SK-N-SH treated with all-trans-retinoic acid at 6 μM for 48 hours (cell line): ENCODE results near the gene BTG1.

Source experiments
- ISL1 ChIP-seq: fragments of 250-450 bp; sonication (Bioruptor Pico); IDR thresholded peaks from 2 replicates; pipeline ENCODE4 v2.1.2; 2022; ENCODE audit warnings: mild to moderate bottlenecking, moderate library complexity
- OSR1 ChIP-seq: fragments of 250-450 bp; sonication (Bioruptor Pico); IDR thresholded peaks from 2 replicates; pipeline ENCODE4 v1.8.0; 2022; ENCODE audit warnings: moderate library complexity, mild to moderate bottlenecking, inconsistent platforms
- PATZ1 ChIP-seq: fragments of 250-450 bp; sonication (Bioruptor Pico); IDR thresholded peaks from 2 replicates; pipeline ENCODE4 v1.8.0; 2020; ENCODE audit warnings: mild to moderate bottlenecking, moderate library complexity, borderline replicate concordance
- RARB ChIP-seq: fragments of 250-450 bp; sonication (Bioruptor Pico); IDR thresholded peaks from 2 replicates; pipeline ENCODE4 v1.8.0; 2021; ENCODE audit warnings: mild to moderate bottlenecking, moderate library complexity
- TSHZ2 ChIP-seq: fragments of 250-450 bp; sonication (Bioruptor Pico); IDR thresholded peaks from 2 replicates; pipeline ENCODE4 v1.5.0; 2020; ENCODE audit warnings: mild to moderate bottlenecking, moderate library complexity
- ZFP3 ChIP-seq: fragments of 250-450 bp; sonication (Bioruptor Pico); IDR thresholded peaks from 2 replicates; pipeline ENCODE4 v1.5.0; 2020; ENCODE audit warnings: mild to moderate bottlenecking, moderate library complexity
- ZFP30 ChIP-seq: fragments of 450-650 bp; formaldehyde crosslinking; IDR thresholded peaks from 2 replicates; pipeline ENCODE4 v1.5.0; 2022; ENCODE audit warnings: mild to moderate bottlenecking, moderate library complexity
- ZNF565 ChIP-seq: fragments of 450-650 bp; formaldehyde crosslinking; conservative IDR thresholded peaks from 2 replicates; pipeline ENCODE4 v1.5.0; 2020; ENCODE audit warnings: low read depth, mild to moderate bottlenecking, moderate library complexity

- TF ChIP-seq ZFP30 (no peak), ZFP3 (CRISPR knock-in tag) (no peak), ISL1 (CRISPR knock-in tag) (no peak), RARB (CRISPR knock-in tag) (no peak), ZNF565 (CRISPR knock-in tag) (no peak), OSR1 (CRISPR knock-in tag) (no peak), PATZ1 (CRISPR knock-in tag) (no peak), TSHZ2 (CRISPR knock-in tag) (no peak)
Observed at GRCh38 chr12:92138626-92139025, 7.0 kb downstream of the BTG1 start.
